GF-D8 (cell line): Measurements from ENCODE around the gene LIN7B.
"Not testable (repeated sequence)": the region's sequence is repeated elsewhere in the genome, so short reads cannot be mapped to it uniquely, and the experiment has no call there.

Source experiments
- DNase-seq: peaks from one replicate; lab custom pipeline; 2025; lab: John Stamatoyannopoulos, UW

LIN7B gene

GRCh38 chr19:49142866-49143335 is 28.7 kb downstream of the LIN7B start:
- DNase-seq = no peak

GRCh38 chr19:49145573-49146407 is 31.6 kb downstream of the LIN7B start:
- DNase-seq = peak; percentile 11

GRCh38 chr19:49146408-49146770 is 32.2 kb downstream of the LIN7B start:
- DNase-seq = not testable (repeated sequence)

GRCh38 chr19:49148044-49148682 is 34.0 kb downstream of the LIN7B start:
- no peak for DNase-seq

GRCh38 chr19:49148784-49149651 is 34.8 kb downstream of the LIN7B start:
- DNase-seq = peak; percentile 77

GRCh38 chr19:49149652-49150105 is 35.5 kb downstream of the LIN7B start:
- peak; percentile 14 for DNase-seq

- peak; percentile 75 for DNase-seq
These were observed 36.2 kb downstream of the LIN7B start for GRCh38 chr19:49150106-49150943.

- DNase-seq = no peak
These were observed 36.7 kb downstream of the LIN7B start for GRCh38 chr19:49150944-49151243.

GRCh38 chr19:49151267-49152118 is 37.3 kb downstream of the LIN7B start:
- peak; percentile 63 for DNase-seq

GRCh38 chr19:49152119-49152550 is 38.0 kb downstream of the LIN7B start:
- no peak for DNase-seq

GRCh38 chr19:49153167-49153809 is 39.1 kb downstream of the LIN7B start:
- no peak for DNase-seq

GRCh38 chr19:49154279-49154678 is 40.1 kb downstream of the LIN7B start:
- no peak for DNase-seq

GRCh38 chr19:49155005-49155819 is 41.0 kb downstream of the LIN7B start, which contains the start of gene HRC:
HRC (minus strand) TSS chr19:49155396; CDS start chr19:49155237, 159 bp downstream.
- DNase-seq = no peak

GRCh38 chr19:49155820-49156346 is 41.7 kb downstream of the LIN7B start:
- DNase-seq = no peak

- DNase-seq = no peak
These were observed 43.5 kb downstream of the LIN7B start, which contains the start of gene TRPM4 for GRCh38 chr19:49157445-49158224. TRPM4 (plus strand) TSS chr19:49157792; CDS start chr19:49157867, 75 bp downstream.

- DNase-seq = no peak
These were observed 46.5 kb downstream of the LIN7B start for GRCh38 chr19:49160450-49161189.

- no peak for DNase-seq
These were observed 47.8 kb downstream of the LIN7B start for GRCh38 chr19:49161987-49162386.
